OCI-LY3 (cell line): ENCODE data around the gene SYCN.

ENCODE experiments used
- H2AFZ ChIP-seq: fragments of 200-600, 300-600 bp; shearing (Covaris generic); 2 replicates; pipeline ENCODE4 v1.6.0; 2014; ENCODE audit warnings: antibody characterized with exemption, low read depth, low read length
- H3K27ac ChIP-seq: fragments of 200-600, 300-600 bp; sonication (generic); 2 replicates; pipeline ENCODE4 v1.5.1; 2014; ENCODE audit warnings: mild to moderate bottlenecking, low read length, moderate library complexity, mixed read lengths
- H3K27me3 ChIP-seq: fragments of 200-600, 300-600 bp; sonication (generic); 2 replicates; pipeline ENCODE4 v1.6.1; 2014; ENCODE audit warnings: low read depth, low read length, mixed read lengths
- H3K36me3 ChIP-seq: fragments of 200-600, 300-600 bp; sonication (generic); replicated peaks from 2 replicates; pipeline ENCODE3; 2014; ENCODE audit warnings: low read depth, low read length, mixed read lengths
- H3K4me1 ChIP-seq: fragments of 300-600, 200-600 bp; sonication (generic); 2 replicates; pipeline ENCODE4 v1.6.1; 2014; ENCODE audit warnings: low read length, mixed read lengths
- H3K4me2 ChIP-seq: fragments of 200-600, 300-600 bp; sonication (generic); 2 replicates; pipeline ENCODE4 v1.6.1; 2014; ENCODE audit warnings: low read length, mixed read lengths
- H3K4me3 ChIP-seq: fragments of 300-600, 200-600 bp; sonication (generic); 2 replicates; pipeline ENCODE4 v1.5.1; 2014; ENCODE audit warnings: antibody characterized with exemption, mild to moderate bottlenecking, low read length, moderate library complexity
- H3K79me2 ChIP-seq: fragments of 300-600, 200-600 bp; shearing (Covaris generic); 2 replicates; pipeline ENCODE4 v1.6.1; 2014; ENCODE audit warnings: mild to moderate bottlenecking, low read length, mixed read lengths
- H3K9ac ChIP-seq: fragments of 300-600, 200-600 bp; shearing (Covaris generic); 2 replicates; pipeline ENCODE4 v1.6.0; 2014; ENCODE audit warnings: mild to moderate bottlenecking, low read length, moderate library complexity
- H3K9me3 ChIP-seq: fragments of 200-600, 300-600 bp; shearing (Covaris generic); 2 replicates; pipeline ENCODE4 v1.6.1; 2014; ENCODE audit warnings: low read length, mixed read lengths; ENCODE audit not compliant: insufficient read depth
- H4K20me1 ChIP-seq: fragments of 200-600, 300-600 bp; sonication (generic); 2 replicates; pipeline ENCODE4 v1.6.1; 2016; ENCODE audit warnings: low read length, mixed read lengths; ENCODE audit not compliant: insufficient read depth
- CTCF ChIP-seq: fragments of 200-600, 300-600 bp; sonication (generic); IDR thresholded peaks from 2 replicates; pipeline ENCODE4 v1.5.1; 2014; ENCODE audit warnings: antibody characterized with exemption, low read length, low read depth
- EZH2phosphoT487 ChIP-seq: fragments of 200-600 bp; shearing (Covaris generic); IDR thresholded peaks from 2 replicates; pipeline ENCODE4 v1.6.1; 2018; ENCODE audit warnings: antibody characterized with exemption, mixed run types, low read depth

Gene SYCN

GRCh38 chr19:39175564-39175963, 28.5 kb downstream of the SYCN start:
- no peak overlapping the region for H2AFZ ChIP-seq

GRCh38 chr19:39174558-39175544, 29.2 kb downstream of the SYCN start:
- Histone ChIP-seq H3K79me2 (no peaks in the 10 kb centered on the region), H3K9ac (no peak overlapping the region), H3K36me3 (peaks cover 5% of the 10 kb centered on the region), H3K9me3 (no peaks in the 10 kb centered on the region), H3K27ac (no peak overlapping the region), H4K20me1 (no peaks in the 10 kb centered on the region), H3K4me3 (no peak overlapping the region), H3K4me2 (no peak overlapping the region), H3K27me3 (no peaks in the 10 kb centered on the region), H2AFZ (no peak overlapping the region), H3K4me1 (no peaks in the 10 kb centered on the region)
- TF ChIP-seq EZH2phosphoT487, result no peak

More at GRCh38 chr19:39175564-39175963, 28.5 kb downstream of the SYCN start:
- Histone ChIP-seq H3K4me3 (no peak overlapping the region), H3K9ac (no peak overlapping the region), H3K4me1 (no peaks in the 10 kb centered on the region), H3K27ac (no peak overlapping the region), H3K4me2 (no peak overlapping the region), H3K36me3 (peaks cover 5% of the 10 kb centered on the region), H4K20me1 (no peaks in the 10 kb centered on the region), H3K79me2 (no peaks in the 10 kb centered on the region), H3K27me3 (no peaks in the 10 kb centered on the region), H3K9me3 (no peaks in the 10 kb centered on the region)
- TF ChIP-seq EZH2phosphoT487 (no peak), CTCF (no peak)

GRCh38 chr19:39174142-39174541, 29.9 kb downstream of the SYCN start:
- TF ChIP-seq CTCF (no peak), EZH2phosphoT487 (no peak)
- Histone ChIP-seq H3K27ac (no peak overlapping the region), H4K20me1 (no peaks in the 10 kb centered on the region), H3K9ac (no peak overlapping the region), H3K4me2 (no peak overlapping the region), H3K9me3 (no peaks in the 10 kb centered on the region), H3K36me3 (peaks cover 5% of the 10 kb centered on the region), H3K79me2 (no peaks in the 10 kb centered on the region), H3K4me1 (no peaks in the 10 kb centered on the region), H3K4me3 (no peak overlapping the region), H2AFZ (no peak overlapping the region), H3K27me3 (no peaks in the 10 kb centered on the region)

GRCh38 chr19:39173502-39173991, 30.5 kb downstream of the SYCN start:
- Histone ChIP-seq H3K9ac (no peak overlapping the region), H4K20me1 (no peaks in the 10 kb centered on the region), H2AFZ (no peak overlapping the region), H3K4me3 (no peak overlapping the region), H3K27me3 (no peaks in the 10 kb centered on the region), H3K4me2 (no peak overlapping the region), H3K79me2 (no peaks in the 10 kb centered on the region), H3K9me3 (no peaks in the 10 kb centered on the region), H3K27ac (no peak overlapping the region), H3K36me3 (peaks cover 5% of the 10 kb centered on the region), H3K4me1 (no peaks in the 10 kb centered on the region)
- TF ChIP-seq EZH2phosphoT487 (no peak), CTCF (no peak)
